Breast epithelium (tissue), 3 donors: ENCODE results near the gene GMIP.

Experiments used
- CTCF ChIP-seq, 3 donors: fragments of 450-650 bp; IDR thresholded peaks; one replicate each; pipeline ENCODE4 v1.5.1; 2016 to 2017; ENCODE audit warnings: antibody characterized with exemption in 3 of 3, mild to moderate bottlenecking in 3 of 3, moderate library complexity in 3 of 3
- POLR2A ChIP-seq: fragments of 450-650 bp; IDR thresholded peaks from one replicate; pipeline ENCODE4 v1.6.1; 2016; ENCODE audit warnings: antibody characterized with exemption, mild to moderate bottlenecking, moderate library complexity

- TF ChIP-seq CTCF (IDR thresholded peaks at IDR 0.05) (no peak), POLR2A (no peak)
Observed at GRCh38 chr19:19677579-19677978, 34.1 kb upstream of the GMIP start.
